Tibial nerve (tissue), 4 donors: ENCODE data around the gene SCIMP. TPM values are rescaled to one million over a fixed set of nuclear protein-coding genes. Genes with fewer than 3 reads are reported as not detected.
"Not testable (repeated sequence)": the region's sequence is repeated elsewhere in the genome, so short reads cannot be mapped to it uniquely, and the experiment has no call there.

Experiments used
- DNase-seq, 2 donors: peaks; one replicate each; pipeline ENCODE4 v3.0.0-alpha.2; 2019; ENCODE audit warnings: low spot score in 2 of 2
- H3K27ac ChIP-seq, 4 donors: fragments of 200-600 bp; sonication (generic) in 3 of 4; one replicate each; pipeline ENCODE4 v1.5.1; 2017 to 2019; ENCODE audit warnings: mild to moderate bottlenecking in 1 of 4
- H3K27me3 ChIP-seq, 2 donors: fragments of 200-600 bp; sonication (generic) in 1 of 2; one replicate each; pipeline versions ENCODE4 v1.5.1 to v1.6.0; 2017 to 2019
- H3K36me3 ChIP-seq, 3 donors: fragments of 200-600 bp; sonication (generic); one replicate each; pipeline ENCODE4 v1.5.1; 2018 to 2019
- H3K4me1 ChIP-seq, 4 donors: fragments of 200-600 bp; sonication (generic) in 3 of 4; one replicate each; pipeline ENCODE4 v1.5.1; 2017 to 2019
- H3K4me3 ChIP-seq, 4 donors: fragments of 200-600 bp; sonication (generic) in 3 of 4; one replicate each; pipeline ENCODE4 v1.5.1; 2017 to 2019; ENCODE audit warnings: mild to moderate bottlenecking in 1 of 4, moderate library complexity in 1 of 4
- H3K9me3 ChIP-seq, 4 donors: fragments of 200-600 bp; sonication (generic) in 3 of 4; one replicate each; pipeline ENCODE4 v1.5.1; 2017 to 2019
- EP300 ChIP-seq, 2 donors: sonication (generic); formaldehyde crosslinking; IDR thresholded peaks; one replicate each; pipeline ENCODE4 v1.6.1; 2017; ENCODE audit warnings: antibody characterized with exemption in 2 of 2, mild to moderate bottlenecking in 1 of 2
- POLR2A ChIP-seq, 2 donors: fragments of 450-650 bp; IDR thresholded peaks; one replicate each; pipeline ENCODE4 v1.6.1; 2017; ENCODE audit warnings: antibody characterized with exemption in 2 of 2, mild to moderate bottlenecking in 2 of 2, moderate library complexity in 2 of 2
- WGBS, 2 donors: methylation state at CpG; one replicate each; pipeline ENCODE4 v1.1.5; 2018; 5-methylcytosine and 5-hydroxymethylcytosine counted together
- total RNA-seq, 4 donors: library from RNA; depleted of rRNA; stranded (reverse); fragments of >200 nt; gene quantifications; one replicate each; pipeline ENCODE4 v1.1.0, GENCODE V29; 2016
- TF ChIP-seq, protein P1 (sequence below), 5 experiments: fragments of 200-600 bp in 3 of 5; fragments of 450-650 bp in 2 of 5; sonication (generic) in 3 of 5; IDR thresholded peaks; one replicate each; pipeline ENCODE4 v1.5.1; 2016 to 2019; ENCODE audit warnings: antibody characterized with exemption in 5 of 5, mild to moderate bottlenecking in 3 of 5, moderate library complexity in 2 of 5

The SCIMP gene
- total RNA-seq, 4 donors from 2014 or later: 0.84 to 3.0 (median 1.5) TPM

GRCh38 chr17:5248821-5249479 is 14.3 kb upstream of the SCIMP start:
- no peak for DNase-seq
- TF ChIP-seq POLR2A (IDR thresholded peaks at IDR 0.05): no peak
- TF ChIP-seq, protein P1, sequence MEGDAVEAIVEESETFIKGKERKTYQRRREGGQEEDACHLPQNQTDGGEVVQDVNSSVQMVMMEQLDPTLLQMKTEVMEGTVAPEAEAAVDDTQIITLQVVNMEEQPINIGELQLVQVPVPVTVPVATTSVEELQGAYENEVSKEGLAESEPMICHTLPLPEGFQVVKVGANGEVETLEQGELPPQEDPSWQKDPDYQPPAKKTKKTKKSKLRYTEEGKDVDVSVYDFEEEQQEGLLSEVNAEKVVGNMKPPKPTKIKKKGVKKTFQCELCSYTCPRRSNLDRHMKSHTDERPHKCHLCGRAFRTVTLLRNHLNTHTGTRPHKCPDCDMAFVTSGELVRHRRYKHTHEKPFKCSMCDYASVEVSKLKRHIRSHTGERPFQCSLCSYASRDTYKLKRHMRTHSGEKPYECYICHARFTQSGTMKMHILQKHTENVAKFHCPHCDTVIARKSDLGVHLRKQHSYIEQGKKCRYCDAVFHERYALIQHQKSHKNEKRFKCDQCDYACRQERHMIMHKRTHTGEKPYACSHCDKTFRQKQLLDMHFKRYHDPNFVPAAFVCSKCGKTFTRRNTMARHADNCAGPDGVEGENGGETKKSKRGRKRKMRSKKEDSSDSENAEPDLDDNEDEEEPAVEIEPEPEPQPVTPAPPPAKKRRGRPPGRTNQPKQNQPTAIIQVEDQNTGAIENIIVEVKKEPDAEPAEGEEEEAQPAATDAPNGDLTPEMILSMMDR (IDR thresholded peaks at IDR 0.05): no peak
- TF ChIP-seq EP300 (IDR thresholded peaks at IDR 0.05): no peak

GRCh38 chr17:5247621-5248020 is 13.0 kb upstream of the SCIMP start:
- H3K27ac ChIP-seq: no peak overlapping the region
- TF ChIP-seq POLR2A (IDR thresholded peaks at IDR 0.05): no peak
- TF ChIP-seq, protein P1 (IDR thresholded peaks at IDR 0.05): no peak
- TF ChIP-seq EP300 (IDR thresholded peaks at IDR 0.05): no peak
- no peak overlapping the region for H3K4me3 ChIP-seq
- no peak for DNase-seq
- 89 to 91% methylated on average over 8 of the region's 8 CpGs for WGBS, 2 donors
- no peaks in the 10 kb centered on the region for H3K27me3 ChIP-seq
- H3K9me3 ChIP-seq: no peaks in the 10 kb centered on the region
- H3K4me1 ChIP-seq: peaks cover 0 to 3% (median 0%) of the 10 kb centered on the region in 4 donors
- H3K36me3 ChIP-seq: no peaks in the 10 kb centered on the region

More at GRCh38 chr17:5248821-5249479, 14.3 kb upstream of the SCIMP start:
- Histone ChIP-seq H3K27me3 (no peaks in the 10 kb centered on the region), H3K27ac (no peak overlapping the region), H3K36me3 (no peaks in the 10 kb centered on the region), H3K9me3 (no peaks in the 10 kb centered on the region), H3K4me1 (peaks cover 0 to 3% (median 0%) of the 10 kb centered on the region in 4 donors), H3K4me3 (no peak overlapping the region)
- 63 to 68% methylated on average over 19 to 22 of the region's 22 CpGs for WGBS, 2 donors

- TF ChIP-seq, protein P1 (IDR thresholded peaks at IDR 0.05): no peak
- TF ChIP-seq EP300 (IDR thresholded peaks at IDR 0.05) (no peak), POLR2A (IDR thresholded peaks at IDR 0.05) (no peak)
- Histone ChIP-seq H3K27ac (peak overlapping the region in 1 of 4 donors; percentile 60), H3K27me3 (no peaks in the 10 kb centered on the region), H3K36me3 (no peaks in the 10 kb centered on the region), H3K4me1 (peaks cover 0 to 7% (median 0%) of the 10 kb centered on the region in 4 donors), H3K4me3 (no peak overlapping the region), H3K9me3 (no peaks in the 10 kb centered on the region)
- WGBS, 2 donors: 65 to 70% methylated on average over 10 of the region's 10 CpGs
- DNase-seq: no peak
Observed at GRCh38 chr17:5241861-5242671, 7.4 kb upstream of the SCIMP start.

DNA sequence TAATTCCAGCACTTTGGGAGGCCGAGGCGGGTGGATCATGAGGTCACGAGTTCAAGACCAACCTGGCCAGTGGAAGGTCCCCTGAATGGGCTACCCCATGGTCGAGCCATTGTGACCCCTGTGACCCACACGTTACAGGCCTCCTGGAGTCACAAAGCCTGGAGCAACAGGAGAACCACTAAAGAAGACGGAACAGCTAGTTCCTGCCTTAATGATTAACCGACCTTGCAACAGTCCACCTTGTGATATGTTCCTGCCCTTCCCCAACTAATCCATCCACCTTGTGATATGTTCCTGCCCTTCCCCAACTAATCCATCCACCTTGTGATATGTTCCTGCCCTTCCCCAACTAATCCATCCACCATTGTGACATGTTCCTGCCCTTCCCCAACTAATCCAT is 5.1 kb upstream of the SCIMP start:
- H3K4me1 ChIP-seq, H3K27ac ChIP-seq, H3K9me3 ChIP-seq, DNase-seq, H3K36me3 ChIP-seq, H3K27me3 ChIP-seq, H3K4me3 ChIP-seq: not testable (repeated sequence)
- WGBS, 2 donors: 78 to 82% methylated on average over 3 to 7 of the region's 7 CpGs

DNA sequence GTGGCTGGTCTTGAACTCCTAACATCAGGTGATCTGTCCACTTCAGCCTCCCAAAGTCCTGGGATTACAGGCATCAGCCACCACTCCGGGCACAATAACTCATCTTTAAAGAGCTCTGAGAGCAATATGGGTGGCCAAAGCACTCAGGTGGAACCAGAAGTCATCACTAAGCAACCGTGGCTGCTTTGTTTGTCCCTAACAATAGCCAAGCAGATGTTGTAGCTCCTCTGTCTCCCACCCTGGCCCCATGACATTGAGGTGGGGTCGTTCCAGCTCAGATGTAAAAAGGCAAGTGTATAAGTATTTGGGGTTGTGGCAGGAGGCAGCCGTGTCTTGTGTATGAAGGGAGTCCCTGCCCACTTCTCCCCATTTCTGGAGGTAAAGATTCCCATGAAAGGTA is 3.7 kb upstream of the SCIMP start:
- H3K27ac ChIP-seq: no peak overlapping the region
- no peaks in the 10 kb centered on the region for H3K9me3 ChIP-seq
- H3K27me3 ChIP-seq: no peaks in the 10 kb centered on the region
- DNase-seq: no peak
- H3K4me3 ChIP-seq: no peak overlapping the region
- 65 to 79% methylated on average over 4 of the region's 4 CpGs for WGBS, 2 donors
- H3K36me3 ChIP-seq: peaks cover 0 to 23% (median 0%) of the 10 kb centered on the region in 3 donors
- H3K4me1 ChIP-seq: peaks cover 0 to 7% (median 0%) of the 10 kb centered on the region in 4 donors
- TF ChIP-seq, protein P1 (IDR thresholded peaks at IDR 0.05): no peak
- TF ChIP-seq EP300 (IDR thresholded peaks at IDR 0.05): no peak
- no peak for TF ChIP-seq POLR2A (IDR thresholded peaks at IDR 0.05)
